ENCODE measurements around the gene FGFR3. TPM values are rescaled to one million over a fixed set of nuclear protein-coding genes. Genes with fewer than 3 reads are reported as not detected.
A peak's percentile ranks its signal among the peaks of the same experiment; 100 is the strongest.

FGFR3 gene
- total RNA-seq, 4 donors from 2014 or later = 0.78 to 5.1 (median 1.6) TPM

- Histone ChIP-seq H3K36me3 (peaks cover 35 to 44% of the 10 kb centered on the region in 2 donors), H3K27me3 (no peaks in the 10 kb centered on the region), H3K9me3 (no peaks in the 10 kb centered on the region), H3K4me3 (replicated peaks in 1 of 3) (no peak overlapping the region), H3K27ac (peak overlapping the region in 1 of 3 donors; percentile 82), H3K4me1 (peaks cover 20 to 32% of the 10 kb centered on the region in 2 donors)
- intact Hi-C loops (cut with DNase I) = no loop called here
- TF ChIP-seq POLR2A (IDR thresholded peaks at IDR 0.05) = no peak
- TF ChIP-seq, protein P1, sequence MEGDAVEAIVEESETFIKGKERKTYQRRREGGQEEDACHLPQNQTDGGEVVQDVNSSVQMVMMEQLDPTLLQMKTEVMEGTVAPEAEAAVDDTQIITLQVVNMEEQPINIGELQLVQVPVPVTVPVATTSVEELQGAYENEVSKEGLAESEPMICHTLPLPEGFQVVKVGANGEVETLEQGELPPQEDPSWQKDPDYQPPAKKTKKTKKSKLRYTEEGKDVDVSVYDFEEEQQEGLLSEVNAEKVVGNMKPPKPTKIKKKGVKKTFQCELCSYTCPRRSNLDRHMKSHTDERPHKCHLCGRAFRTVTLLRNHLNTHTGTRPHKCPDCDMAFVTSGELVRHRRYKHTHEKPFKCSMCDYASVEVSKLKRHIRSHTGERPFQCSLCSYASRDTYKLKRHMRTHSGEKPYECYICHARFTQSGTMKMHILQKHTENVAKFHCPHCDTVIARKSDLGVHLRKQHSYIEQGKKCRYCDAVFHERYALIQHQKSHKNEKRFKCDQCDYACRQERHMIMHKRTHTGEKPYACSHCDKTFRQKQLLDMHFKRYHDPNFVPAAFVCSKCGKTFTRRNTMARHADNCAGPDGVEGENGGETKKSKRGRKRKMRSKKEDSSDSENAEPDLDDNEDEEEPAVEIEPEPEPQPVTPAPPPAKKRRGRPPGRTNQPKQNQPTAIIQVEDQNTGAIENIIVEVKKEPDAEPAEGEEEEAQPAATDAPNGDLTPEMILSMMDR (IDR thresholded peaks at IDR 0.05) = no peak
- WGBS, 2 donors = 98% methylated on average over 5 to 7 of the region's 7 CpGs
- no peak for DNase-seq
Observed at GRCh38 chr4:1836650-1837049, 43.6 kb downstream of the FGFR3 start.

GRCh38 chr4:1837069-1837468 lies 44.0 kb downstream of the FGFR3 start:
- 95 to 97% methylated on average over 10 of the region's 10 CpGs for WGBS, 2 donors
- Histone ChIP-seq H3K27me3 (no peaks in the 10 kb centered on the region), H3K36me3 (peaks cover 31 to 41% of the 10 kb centered on the region in 2 donors), H3K9me3 (no peaks in the 10 kb centered on the region), H3K4me3 (replicated peaks in 1 of 3) (no peak overlapping the region), H3K4me1 (peaks cover 24 to 37% of the 10 kb centered on the region in 2 donors), H3K27ac (peak overlapping the region in 1 of 3 donors; percentile 10)
- DNase-seq = no peak
- intact Hi-C loops (cut with DNase I) = no loop called here
- TF ChIP-seq POLR2A (IDR thresholded peaks at IDR 0.05) = no peak
- TF ChIP-seq, protein P1 (IDR thresholded peaks at IDR 0.05) = no peak

DNA sequence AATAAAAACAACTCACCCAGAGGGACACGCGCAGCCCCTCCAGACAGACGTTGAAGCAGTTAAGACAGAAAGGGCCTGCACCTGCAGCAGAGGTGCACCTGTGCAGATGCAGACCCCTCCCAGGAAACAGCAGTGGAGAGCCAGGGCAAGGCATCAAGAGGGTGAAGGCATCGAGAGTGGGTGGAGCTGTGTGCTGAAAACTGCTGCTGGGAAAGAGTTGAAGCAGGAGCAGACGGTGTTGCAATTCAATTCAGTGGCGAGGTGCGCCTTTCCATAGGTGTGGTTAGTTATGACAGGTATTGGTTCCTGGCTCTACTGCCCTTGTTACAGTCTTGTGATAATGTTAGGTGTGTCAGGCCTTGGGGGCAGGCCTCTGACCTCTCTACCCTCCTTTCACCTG lies 46.2 kb downstream of the FGFR3 start:
- no peak overlapping the region for H3K4me3 ChIP-seq (replicated peaks in 1 of 3)
- 92 to 93% methylated on average over 7 of the region's 7 CpGs for whole genome bisulfite sequencing, 2 donors
- TF ChIP-seq, protein P1 (IDR thresholded peaks at IDR 0.05) = no peak
- no peak for TF ChIP-seq POLR2A (IDR thresholded peaks at IDR 0.05)
- no peaks in the 10 kb centered on the region for H3K9me3 ChIP-seq
- DNase-seq = no peak
- intact Hi-C loops (cut with DNase I) = no loop called here
- H3K27ac ChIP-seq = no peak overlapping the region
- peaks cover 24 to 34% of the 10 kb centered on the region in 2 donors for H3K4me1 ChIP-seq
- H3K36me3 ChIP-seq = peaks cover 20 to 41% of the 10 kb centered on the region in 2 donors
- H3K27me3 ChIP-seq = no peaks in the 10 kb centered on the region

GRCh38 chr4:1841201-1841886 lies 48.3 kb downstream of the FGFR3 start:
- Histone ChIP-seq H3K36me3 (peaks cover 25 to 41% of the 10 kb centered on the region in 2 donors), H3K4me3 (replicated peaks in 1 of 3) (no peak overlapping the region), H3K4me1 (peaks cover 11 to 14% of the 10 kb centered on the region in 2 donors), H3K27ac (peak overlapping the region in 2 of 3 donors; percentile 24 to 71), H3K27me3 (no peaks in the 10 kb centered on the region), H3K9me3 (no peaks in the 10 kb centered on the region)
- DNase-seq = peak; percentile 28 to 30
- no peak for TF ChIP-seq POLR2A (IDR thresholded peaks at IDR 0.05)
- TF ChIP-seq, protein P1 (IDR thresholded peaks at IDR 0.05) = no peak
- WGBS, 2 donors = 86 to 92% methylated on average over 21 to 31 of the region's 31 CpGs
- intact Hi-C loops (cut with DNase I) = no loop called here

- Histone ChIP-seq H3K36me3 (peaks cover 25 to 41% of the 10 kb centered on the region in 2 donors), H3K4me3 (replicated peaks in 1 of 3) (no peak overlapping the region), H3K27me3 (no peaks in the 10 kb centered on the region), H3K9me3 (no peaks in the 10 kb centered on the region), H3K27ac (peak overlapping the region in 2 of 3 donors; percentile 24 to 71), H3K4me1 (peaks cover 11 to 14% of the 10 kb centered on the region in 2 donors)
- DNase-seq = no peak
- WGBS, 2 donors = 78% methylated on average over 9 of the region's 9 CpGs
- intact Hi-C loops (cut with DNase I) = no loop called here
- TF ChIP-seq, protein P1 (IDR thresholded peaks at IDR 0.05) = no peak
- TF ChIP-seq POLR2A (IDR thresholded peaks at IDR 0.05) = no peak
Observed at GRCh38 chr4:1841887-1842210, 48.8 kb downstream of the FGFR3 start.

All from thyroid gland (tissue), 4 donors.